NCI-H748 (cell line): ENCODE data around the gene TRMU.

Experiments used
- DNase-seq: peaks from one replicate; lab custom pipeline; 2025; ENCODE audit not compliant: unreplicated experiment; lab: John Stamatoyannopoulos, UW

The TRMU gene

DNA sequence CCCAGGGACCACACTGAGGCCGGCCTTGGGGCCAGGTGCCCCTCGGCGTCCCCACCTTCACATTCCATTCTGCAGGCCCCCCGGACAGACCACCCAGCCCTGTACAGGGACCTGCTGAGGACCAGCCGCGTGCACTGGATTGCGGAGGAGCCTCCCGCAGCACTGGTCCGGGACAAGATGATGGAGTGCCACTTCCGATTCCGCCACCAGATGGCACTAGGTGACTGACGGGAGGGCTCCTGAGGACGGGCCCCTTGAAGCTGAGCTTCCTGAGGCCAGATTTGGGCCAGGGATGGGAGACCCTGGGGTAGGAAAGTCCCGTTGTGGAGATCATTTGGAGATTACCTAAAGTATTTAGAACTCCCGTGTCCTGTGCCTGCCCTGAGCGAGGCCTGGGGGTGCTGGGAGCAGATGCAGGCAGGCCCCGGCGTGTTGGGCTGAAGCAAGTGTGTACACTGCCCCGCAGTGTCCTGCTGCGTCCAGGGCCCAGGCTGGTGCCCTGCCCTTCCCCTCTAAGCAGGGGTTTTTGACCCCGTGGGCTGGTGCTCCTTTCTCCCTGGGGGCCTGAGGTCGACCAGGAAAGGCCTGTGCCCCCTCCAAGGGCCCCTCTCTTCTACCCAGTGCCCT is 20.0 kb downstream of the TRMU start:
- peak; percentile 45 for DNase-seq

DNA sequence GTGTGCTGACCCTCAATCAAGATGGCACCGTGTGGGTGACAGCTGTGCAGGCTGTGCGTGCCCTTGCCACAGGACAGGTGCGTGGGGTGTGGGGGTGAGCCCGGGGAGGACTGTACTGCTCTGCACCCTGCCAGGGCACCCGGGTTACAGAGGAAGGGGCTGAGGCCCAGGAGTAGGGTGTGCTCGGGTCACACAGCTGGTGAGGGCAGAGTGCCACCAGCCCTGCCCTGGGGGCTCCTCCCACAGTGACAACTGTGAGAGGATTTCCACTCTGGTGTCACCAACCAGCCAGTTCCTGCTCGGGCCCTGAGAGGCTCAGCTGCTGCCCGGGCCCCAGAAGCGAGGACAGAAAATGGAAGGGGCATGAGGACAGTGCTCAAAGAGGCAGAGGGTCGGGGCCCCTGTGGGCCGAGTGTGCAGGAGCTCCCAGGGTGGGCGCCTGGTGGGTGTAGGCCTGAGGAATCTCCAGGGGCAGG is 20.5 kb downstream of the TRMU start:
- DNase-seq, result no peak

DNA sequence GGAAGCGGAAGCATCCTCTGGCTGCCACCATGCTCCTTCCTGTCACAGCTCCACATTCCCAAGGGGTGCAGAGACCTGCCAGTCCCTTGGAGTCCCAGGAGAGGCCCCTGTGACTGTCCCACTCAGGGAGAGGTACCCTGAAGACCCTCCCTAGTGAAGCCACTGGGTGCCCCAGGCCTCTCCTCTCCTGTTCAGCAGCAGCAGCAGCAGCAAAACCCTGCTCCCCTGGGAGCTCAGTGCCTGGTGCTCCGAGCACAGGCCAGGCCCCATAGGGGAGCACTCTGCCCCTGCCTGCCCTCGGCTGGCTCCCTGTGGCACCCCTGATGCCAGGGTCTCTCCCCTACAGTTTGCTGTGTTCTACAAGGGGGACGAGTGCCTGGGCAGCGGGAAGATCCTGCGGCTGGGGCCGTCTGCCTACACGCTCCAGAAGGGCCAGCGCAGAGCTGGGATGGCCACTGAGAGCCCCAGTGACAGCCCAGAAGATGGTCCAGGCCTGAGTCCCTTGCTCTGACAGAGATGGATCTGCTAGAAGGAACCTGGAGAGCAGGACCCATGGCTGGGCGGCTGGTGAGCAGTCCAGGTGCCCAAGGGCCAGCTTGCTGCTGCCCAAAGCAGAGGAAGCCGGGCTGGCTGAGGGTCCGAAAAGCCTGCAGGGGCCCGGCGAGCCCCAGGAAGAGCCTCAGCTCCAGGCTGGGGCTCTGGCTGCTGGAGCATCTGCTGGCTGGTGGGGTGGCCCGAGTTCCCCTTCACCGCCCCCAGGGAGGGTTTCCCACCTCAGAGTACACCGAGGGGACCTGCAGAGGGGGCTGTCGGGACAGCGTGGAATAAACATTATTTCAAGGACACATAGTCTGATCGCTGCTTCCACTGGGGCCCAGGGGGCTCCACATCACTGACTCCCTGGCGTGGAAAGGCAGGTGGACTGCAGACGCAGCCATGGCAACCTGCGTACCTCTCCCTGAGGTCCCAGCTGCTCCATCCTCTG is 21.3 kb downstream of the TRMU start:
- no peak for DNase-seq

DNA sequence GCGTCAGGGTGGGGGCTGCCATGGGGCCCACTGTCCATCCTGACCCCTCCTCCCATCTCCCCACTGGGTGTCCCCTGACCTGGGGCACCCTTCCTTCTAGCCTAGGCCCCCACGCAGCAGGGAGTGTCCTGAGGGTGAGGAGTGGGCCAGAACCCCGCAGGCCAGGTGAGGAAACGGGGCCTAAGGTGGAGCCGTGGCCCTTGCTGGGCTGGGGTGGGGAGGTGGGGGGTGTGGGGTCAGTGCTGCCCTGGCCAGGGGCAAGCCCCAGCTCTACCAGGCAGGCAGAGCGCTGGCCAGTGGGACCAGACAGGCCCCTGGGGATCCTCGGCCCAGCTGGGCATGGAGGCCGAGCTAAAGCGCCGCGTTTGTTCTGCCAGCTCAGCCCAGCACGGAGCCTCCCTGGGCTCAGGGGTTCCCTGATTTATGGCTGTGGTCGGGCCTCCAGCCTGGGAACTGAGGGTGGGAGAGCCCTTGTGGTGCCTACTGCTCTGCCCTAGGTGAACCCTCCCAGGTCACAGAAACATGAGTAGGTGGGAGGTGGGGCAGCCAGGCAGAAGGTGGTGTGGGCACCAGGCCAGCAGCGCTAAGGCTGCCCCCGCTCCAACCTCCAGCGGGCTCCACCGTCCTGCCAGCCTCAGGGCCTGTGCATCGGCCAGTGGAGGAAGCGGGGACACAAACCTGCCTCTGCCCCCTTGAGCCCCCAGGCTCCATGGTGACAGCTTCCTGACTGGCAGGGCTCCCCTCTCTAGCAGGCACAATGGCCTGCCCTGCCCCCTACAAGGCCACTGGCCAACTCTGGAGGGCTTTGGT is 22.4 kb downstream of the TRMU start:
- DNase-seq, result no peak

DNA sequence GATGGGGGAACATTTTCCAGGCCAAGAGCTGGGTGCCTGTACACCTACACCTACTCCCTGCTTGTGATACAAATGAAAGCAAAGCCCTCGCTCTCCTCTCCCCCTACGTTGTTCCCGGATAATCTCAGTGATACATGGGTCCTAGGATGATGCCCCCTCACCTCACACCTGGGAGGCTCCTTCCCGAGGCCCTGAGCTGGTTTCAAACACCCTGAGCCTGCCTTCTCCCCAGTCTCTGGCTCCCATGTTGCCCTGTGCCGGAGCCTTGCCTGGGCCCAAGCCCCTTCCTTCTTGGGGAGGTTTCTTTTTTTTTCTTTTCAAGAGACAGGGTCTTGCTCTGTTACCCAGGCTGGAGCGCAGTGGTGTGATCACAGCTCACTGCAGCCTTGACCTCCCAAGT is 23.3 kb downstream of the TRMU start:
- no peak for DNase-seq

DNA sequence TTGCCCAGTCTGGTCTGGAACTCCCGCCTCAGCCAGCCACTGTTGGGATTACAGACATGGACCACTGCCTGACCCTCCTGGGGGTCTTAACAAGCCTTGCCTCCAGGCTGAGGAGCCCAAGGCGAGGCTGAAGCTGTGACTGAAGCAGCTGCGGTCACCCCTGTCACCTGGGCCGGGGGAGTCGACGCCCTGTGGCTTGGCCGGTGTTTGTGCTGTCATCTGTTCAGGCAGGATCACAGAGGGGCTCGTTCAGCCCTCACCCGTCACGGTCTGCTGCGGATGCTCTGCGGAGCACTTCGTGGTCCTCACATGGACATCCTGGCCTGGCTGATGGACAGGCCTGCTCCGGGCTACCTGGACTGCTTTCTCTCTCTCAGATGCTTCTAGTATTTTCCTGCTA is 23.8 kb downstream of the TRMU start:
- no peak for DNase-seq

DNA sequence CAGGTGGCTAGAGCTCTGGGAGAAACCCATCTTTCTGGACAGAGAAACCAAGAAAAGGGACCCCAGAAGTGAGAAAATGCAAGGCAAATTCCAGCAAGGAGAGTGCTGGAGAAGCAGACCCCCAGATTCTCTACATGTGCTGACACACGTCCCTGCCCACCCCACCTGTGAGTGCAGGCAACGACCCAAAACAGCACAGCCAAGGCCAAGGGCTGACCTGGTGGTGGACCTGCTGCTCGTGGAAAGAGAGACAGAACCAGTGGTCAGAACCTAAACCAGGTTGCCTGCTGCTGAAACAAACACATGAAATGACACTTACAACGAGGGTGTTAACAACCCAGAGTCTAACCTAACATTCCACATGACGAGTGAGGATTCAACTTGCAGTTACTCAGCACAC is 24.6 kb downstream of the TRMU start:
- no peak for DNase-seq

DNA sequence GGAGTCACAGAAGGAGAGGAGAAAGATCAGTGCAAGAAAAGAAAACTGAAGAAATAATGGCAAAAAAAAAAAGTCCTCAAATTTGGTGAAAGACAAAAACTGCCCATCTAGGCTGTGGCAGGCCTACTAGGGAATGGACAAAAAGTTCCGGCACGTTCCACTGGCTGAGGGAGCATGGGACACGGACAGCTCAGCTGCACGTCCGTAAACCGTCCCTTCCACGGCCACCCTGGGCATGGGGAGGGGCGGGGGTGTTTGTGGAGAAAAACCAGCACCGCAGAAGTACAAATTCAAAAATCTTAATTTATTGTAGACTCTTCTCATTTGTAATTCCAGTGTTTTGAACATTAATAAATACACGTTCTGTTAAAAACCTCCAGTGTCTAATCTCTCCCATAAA is 25.4 kb downstream of the TRMU start:
- no peak for DNase-seq

DNA sequence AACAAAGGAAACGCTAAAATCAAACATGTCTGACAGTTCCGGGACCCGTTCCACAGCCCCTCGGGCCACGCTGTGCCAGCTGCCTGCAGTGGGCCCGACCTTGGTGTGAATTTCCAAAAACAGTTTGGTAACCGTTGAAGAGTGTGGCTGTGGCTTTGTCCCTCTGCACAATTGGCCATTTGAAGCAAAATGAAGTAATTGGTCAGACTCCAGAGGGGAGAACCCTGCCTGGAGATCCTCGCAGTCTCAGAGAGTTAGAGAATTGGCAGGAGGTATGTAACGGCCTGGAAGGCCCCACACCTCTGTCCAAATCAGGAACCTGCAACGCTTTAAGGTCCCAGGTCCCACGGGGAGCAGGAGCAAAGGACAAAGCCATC is 26.3 kb downstream of the TRMU start:
- DNase-seq, result no peak

DNA sequence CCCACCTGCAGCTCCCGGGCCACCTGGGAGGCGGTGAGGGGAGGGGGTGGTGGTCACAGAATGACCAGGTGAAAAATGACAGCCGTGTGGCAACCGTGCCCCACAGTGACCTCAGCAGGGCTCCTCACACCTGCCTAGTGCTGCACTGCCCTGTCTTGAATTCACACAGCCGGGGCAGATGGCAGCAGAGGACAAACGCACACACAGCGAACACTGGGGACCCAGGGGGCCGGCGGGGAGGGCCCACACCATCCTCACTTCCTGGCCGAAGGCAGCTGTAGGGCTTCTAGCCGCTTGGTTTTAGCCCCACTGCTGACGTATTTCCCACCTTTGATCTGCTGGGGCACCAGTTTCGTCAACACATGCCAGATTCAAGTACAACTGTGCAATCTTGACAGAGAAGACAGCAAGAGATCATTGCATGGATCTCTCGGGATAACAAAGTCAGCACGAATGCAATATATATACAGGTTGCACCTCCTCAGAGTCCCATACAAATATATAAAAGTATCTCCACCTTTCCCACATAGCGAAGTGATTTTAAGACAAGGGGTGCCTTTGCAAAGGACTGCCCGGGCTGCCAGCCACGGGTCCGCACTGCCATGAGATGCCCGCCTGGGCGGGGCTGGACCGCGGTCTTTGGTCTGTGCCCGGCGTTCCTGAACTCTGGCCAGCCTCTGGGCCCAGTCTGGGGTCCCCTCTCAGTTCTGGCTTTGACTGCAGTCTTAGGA is 26.9 kb downstream of the TRMU start:
- no peak for DNase-seq

DNA sequence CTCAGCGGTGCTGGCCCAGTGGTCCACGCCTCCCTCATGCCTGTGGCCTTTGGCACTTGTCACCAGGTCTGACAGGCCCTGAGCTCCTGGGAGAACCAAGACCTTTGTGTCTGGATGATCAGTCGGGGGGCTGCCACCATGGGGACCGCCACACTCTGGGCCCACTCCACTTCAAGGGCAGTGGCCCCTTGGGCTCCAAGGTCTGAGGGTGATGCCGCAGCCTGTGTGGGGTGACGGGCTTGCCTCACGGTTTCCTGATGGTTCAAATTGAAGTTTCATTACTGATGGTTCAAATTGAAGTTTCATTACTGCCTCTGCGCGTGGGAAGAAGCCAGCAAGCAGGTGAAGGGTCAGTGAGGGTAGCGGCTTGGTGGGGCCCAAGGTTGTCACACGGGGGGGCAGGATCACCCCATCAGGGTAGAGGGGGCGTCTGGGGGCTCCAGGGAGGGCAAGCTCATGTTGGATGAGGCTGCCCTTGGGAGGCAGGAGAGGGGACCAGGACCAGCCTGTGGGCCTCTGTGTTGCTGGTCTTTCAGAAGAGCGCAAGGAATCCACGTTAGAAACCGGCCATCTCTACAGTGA is 27.5 kb downstream of the TRMU start:
- no peak for DNase-seq

DNA sequence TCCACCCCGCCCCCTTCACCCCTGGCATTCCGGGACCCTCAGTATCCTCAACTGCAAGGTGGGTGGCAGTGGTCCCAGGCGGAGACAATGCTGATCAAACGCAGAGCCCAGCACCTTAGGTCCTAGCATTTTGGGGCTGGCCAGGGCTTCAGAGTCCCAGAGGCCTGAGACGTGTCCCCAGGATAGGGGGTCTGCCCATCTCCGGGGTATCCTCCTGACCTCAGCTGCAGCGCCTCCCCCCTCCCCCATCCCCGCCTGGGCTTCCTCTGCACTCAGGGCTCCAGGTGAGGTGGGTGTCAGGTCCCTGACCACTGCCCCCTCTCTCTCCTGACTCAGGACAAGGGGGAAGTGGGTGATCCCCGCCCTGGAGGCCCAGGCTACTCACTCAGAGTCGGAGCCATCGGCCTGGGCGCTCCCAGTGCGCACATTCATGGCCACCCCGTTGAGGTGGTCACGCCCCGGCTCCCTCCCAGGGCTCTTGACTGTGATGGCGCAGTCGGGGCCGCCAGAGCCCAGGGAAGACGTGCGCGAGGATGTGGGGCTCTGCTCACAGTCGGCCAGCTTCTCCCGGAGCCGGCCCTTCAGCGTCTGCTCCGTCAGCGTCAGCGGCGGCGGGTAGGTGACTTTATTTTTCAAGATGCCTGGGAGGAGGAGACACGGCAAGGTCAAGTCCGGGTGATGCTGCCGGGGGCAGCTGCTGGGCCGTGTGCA is 28.3 kb downstream of the TRMU start:
- peak; percentile 16 for DNase-seq

DNA sequence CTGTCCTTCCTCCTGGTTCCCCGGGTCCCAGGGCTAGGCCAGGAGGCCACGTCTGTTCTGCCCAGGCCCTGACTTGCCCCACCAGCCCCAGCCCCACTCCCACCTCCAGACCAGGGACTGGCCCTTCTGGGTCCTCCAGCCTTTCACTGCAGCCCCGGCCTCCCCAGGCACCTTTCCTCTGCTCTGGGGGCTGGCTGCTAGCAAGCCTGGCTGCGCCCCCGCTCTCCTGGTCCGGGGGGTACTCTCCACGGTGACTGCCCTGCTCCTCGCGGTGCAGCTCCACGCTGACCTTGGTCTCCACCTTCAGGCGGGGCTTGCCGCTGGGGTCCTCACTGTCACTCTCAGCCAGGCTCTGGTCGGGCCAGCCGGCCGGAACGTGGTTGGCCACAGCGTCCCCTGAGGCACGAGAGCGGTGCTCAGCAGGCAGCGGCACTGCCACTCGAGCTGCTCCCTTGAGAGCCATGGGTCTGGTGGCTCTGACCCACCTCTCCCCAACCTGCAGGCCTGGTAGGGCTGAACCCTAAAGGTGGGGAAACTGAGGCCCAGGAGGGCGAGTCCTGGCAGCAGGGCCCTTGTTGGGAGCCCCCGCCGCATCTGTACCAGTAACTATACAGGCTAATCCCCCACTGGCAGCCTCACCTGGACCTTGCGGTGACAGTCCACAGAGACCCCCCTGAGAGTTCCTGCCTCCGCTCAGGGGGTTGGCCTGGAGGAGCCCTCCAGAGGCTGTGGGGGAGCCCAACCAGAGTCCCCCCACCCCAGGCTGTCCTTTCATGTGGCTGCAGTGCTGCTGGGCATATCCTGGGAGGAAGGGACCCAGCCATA is 29.0 kb downstream of the TRMU start:
- DNase-seq, result no peak

DNA sequence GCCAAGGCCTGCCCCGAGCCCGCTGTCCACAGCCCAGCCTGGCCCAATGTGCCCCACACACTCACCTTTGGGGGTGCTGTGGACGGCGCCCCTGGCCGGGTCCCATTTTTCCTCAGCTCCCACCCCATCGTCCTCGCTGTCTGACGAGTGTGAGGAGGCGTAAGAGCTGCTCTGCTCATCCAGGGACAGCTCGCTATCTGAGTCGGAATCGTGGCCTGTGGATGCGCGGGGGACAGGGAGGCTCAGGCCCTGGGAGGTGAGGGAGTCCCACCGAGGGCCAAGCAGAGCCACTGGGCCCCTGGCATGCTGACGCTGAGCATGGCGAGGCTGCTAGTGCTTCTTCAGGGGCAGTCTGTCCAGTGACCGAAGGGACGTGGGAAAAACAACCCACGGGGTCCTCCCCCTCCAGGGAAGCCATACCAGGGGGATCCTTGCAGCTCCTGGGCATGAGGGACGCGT is 29.7 kb downstream of the TRMU start:
- DNase-seq, result no peak

DNA sequence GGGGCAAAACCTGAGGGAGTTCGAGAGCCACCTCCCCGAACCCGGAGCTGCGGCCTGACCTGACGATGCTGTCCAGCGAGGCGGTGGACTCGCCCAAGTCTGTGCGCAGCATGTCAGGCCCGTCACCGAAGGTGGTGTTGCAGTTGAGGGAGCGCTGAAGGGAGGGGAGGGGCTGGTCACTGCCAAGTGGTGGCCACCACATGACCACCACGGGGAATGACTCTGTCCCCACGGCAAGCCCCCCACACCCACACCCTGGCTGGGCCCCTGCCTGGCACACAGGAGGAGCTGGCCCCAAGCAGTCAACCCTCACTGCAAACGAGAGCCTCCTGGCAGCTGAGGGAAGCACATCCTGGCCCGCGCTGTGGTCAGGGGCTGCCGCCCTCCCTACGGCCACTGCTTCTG is 30.8 kb downstream of the TRMU start:
- DNase-seq, result no peak

DNA sequence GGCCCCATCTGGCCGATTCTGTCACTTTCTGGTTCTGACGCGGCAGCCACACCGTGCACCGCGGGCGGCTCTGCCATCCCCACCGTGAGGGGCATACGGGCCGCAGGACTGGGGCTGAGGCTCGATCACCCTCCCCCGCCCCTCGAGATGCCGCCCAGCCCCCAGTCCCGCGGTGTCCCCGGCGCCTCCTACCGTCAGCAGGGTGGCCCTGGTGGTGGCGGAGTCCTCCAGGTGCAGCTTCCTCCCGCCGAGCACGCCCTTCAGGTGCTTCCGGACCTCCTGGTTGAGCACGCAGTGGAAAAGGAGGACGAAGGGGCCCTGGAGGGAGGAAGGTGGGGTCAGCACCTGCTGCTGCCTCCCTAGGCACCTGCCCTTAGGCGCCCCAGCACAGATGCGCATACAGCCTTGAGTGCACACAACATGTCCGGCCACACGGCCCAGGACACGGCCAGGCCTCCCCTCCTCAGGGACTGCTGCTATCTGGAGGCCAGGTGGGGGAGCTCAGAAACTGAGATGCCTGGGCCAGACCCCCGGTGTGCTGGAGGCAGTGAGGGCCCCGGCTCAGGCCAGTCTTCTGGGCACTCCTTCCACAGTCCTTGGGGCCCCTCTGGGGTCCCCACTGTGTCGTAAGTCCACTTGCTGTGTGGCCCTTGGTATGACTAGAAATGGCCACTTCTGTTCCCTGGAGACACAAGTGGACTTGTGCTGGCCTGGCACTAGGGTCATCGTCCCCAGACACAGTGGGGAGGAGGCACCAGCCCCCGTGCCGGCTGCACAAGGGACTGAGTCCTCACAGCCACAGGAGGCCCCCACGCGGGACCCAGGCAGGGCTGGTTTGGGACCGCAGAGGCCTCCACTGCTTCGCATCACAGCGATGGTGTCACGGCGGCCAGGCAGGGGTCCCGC is 31.5 kb downstream of the TRMU start:
- DNase-seq, result peak; percentile 20

DNA sequence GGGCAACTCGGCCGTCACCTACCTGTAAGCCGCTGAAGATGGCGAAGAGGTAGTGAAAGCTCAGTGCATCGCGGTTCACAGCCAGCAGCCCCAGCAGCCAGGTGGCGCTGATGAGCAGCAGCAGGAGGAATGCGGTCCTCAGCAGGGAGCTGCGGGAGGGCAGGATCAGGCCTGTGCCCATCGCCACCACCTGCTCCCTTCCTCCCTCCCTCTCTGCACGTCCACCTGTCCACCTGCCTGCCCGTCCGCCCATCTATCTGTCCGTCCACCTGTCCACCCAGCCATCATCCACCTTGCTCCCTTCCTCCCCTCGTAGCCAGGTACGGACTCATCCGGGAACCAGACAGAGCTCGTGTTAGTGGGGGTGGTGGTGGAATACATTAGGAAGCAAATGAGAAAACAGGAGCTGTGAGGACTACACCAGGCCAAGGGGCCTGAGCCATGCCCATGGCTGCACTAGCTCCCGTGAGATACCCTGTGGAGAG is 32.2 kb downstream of the TRMU start:
- DNase-seq, result peak; percentile 67

DNA sequence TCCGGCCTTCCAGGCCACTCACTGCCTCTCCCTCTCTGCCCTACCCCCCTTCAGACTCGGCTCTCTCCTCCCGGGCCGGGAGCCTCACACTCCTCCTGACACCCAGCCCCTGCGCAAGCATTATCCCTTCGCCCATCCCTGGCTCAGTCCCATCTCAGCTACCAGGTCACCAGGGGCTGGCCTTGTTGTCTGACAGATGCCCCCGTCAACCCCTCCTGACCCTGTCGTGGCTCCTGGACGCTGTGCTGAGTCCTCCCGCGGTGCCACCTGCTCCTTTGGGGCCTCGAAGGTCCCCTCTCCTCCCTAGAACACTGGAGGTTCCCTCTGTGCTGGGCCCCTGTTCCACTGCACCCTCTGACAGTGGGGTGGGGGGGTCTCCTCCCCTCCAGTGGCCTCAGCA is 32.9 kb downstream of the TRMU start:
- no peak for DNase-seq
